ENCODE results near the gene PPARG.

- TF ChIP-seq POLR2A (IDR thresholded peaks at IDR 0.05) (no peak), POLR2AphosphoS5 (IDR thresholded peaks at IDR 0.05) (no peak)
- TF ChIP-seq, protein P1, sequence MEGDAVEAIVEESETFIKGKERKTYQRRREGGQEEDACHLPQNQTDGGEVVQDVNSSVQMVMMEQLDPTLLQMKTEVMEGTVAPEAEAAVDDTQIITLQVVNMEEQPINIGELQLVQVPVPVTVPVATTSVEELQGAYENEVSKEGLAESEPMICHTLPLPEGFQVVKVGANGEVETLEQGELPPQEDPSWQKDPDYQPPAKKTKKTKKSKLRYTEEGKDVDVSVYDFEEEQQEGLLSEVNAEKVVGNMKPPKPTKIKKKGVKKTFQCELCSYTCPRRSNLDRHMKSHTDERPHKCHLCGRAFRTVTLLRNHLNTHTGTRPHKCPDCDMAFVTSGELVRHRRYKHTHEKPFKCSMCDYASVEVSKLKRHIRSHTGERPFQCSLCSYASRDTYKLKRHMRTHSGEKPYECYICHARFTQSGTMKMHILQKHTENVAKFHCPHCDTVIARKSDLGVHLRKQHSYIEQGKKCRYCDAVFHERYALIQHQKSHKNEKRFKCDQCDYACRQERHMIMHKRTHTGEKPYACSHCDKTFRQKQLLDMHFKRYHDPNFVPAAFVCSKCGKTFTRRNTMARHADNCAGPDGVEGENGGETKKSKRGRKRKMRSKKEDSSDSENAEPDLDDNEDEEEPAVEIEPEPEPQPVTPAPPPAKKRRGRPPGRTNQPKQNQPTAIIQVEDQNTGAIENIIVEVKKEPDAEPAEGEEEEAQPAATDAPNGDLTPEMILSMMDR (IDR thresholded peaks at IDR 0.05): no peak
Measured at GRCh38 chr3:12300137-12300536, 11.3 kb downstream of the PPARG start.

All from suprapubic skin (tissue), 4 donors.